DND-41 (cell line): Measurements from ENCODE around the gene ADISSP.

ENCODE experiments used
- ATAC-seq: fragments of 200-7000 bp; cut with Tn5 transposase; 3 replicates; pipeline ENCODE4 v1.9.1; 2021; ENCODE audit warnings: low read depth; ENCODE audit not compliant: insufficient read depth
- DNase-seq: peaks from one replicate; pipeline ENCODE4 v3.0.0-alpha.2; 2020
- H2AFZ ChIP-seq: 2 replicates; pipeline ENCODE4 v1.6.0; 2012; ENCODE audit warnings: low read depth, low read length
- H3K27ac ChIP-seq: 2 replicates; pipeline ENCODE4 v1.5.1; 2012; ENCODE audit warnings: low read length, inconsistent platforms
- H3K27me3 ChIP-seq: fragments of 200-600 bp; sonication (generic); 2 replicates; pipeline ENCODE4 v1.6.0; 2012; ENCODE audit warnings: low read length, mild to moderate bottlenecking, inconsistent platforms; ENCODE audit not compliant: insufficient read depth, poor library complexity
- H3K36me3 ChIP-seq: 2 replicates; pipeline ENCODE4 v1.5.1; 2012; ENCODE audit warnings: low read length, inconsistent platforms; ENCODE audit not compliant: insufficient read depth
- H3K4me1 ChIP-seq: 2 replicates; pipeline ENCODE4 v1.5.1; 2012; ENCODE audit warnings: mild to moderate bottlenecking, low read length; ENCODE audit not compliant: insufficient read depth
- H3K4me2 ChIP-seq: 2 replicates; pipeline ENCODE4 v1.6.0; 2012; ENCODE audit warnings: mild to moderate bottlenecking, moderate library complexity, low read length, inconsistent platforms; ENCODE audit not compliant: insufficient read depth
- H3K4me3 ChIP-seq, 2 experiments: fragments of 200-600 bp in 1 of 2; shearing (Covaris generic) in 1 of 2; 2 replicates each; pipeline ENCODE4 v1.5.1; 2012 to 2016; ENCODE audit warnings: inconsistent platforms in 2 of 2, low read length in 2 of 2, mild to moderate bottlenecking in 2 of 2, low read depth in 1 of 2, moderate library complexity in 1 of 2
- H3K79me2 ChIP-seq: 2 replicates; pipeline ENCODE4 v1.6.0; 2012; ENCODE audit warnings: low read length, inconsistent platforms; ENCODE audit not compliant: insufficient read depth
- H3K9ac ChIP-seq: 2 replicates; pipeline ENCODE4 v1.6.0; 2012; ENCODE audit warnings: low read depth, mild to moderate bottlenecking, inconsistent platforms, low read length, moderate library complexity
- H3K9me3 ChIP-seq: 2 replicates; pipeline ENCODE4 v1.5.1; 2012; ENCODE audit warnings: low read length, moderate library complexity, mild to moderate bottlenecking, inconsistent platforms; ENCODE audit not compliant: insufficient read depth, severe bottlenecking
- H4K20me1 ChIP-seq: 2 replicates; pipeline ENCODE4 v1.6.0; 2012; ENCODE audit warnings: low read length; ENCODE audit not compliant: insufficient read depth
- EZH2 ChIP-seq: IDR thresholded peaks from 3 replicates; pipeline ENCODE4 v1.6.1; 2012; ENCODE audit warnings: borderline replicate concordance, low read depth, mild to moderate bottlenecking, moderate library complexity, low read length, inconsistent platforms; ENCODE audit not compliant: severe bottlenecking
- TF ChIP-seq, protein P1 (sequence below): IDR thresholded peaks from 2 replicates; pipeline ENCODE4 v1.5.1; 2012; ENCODE audit warnings: borderline replicate concordance, low read length, moderate library complexity, mild to moderate bottlenecking; ENCODE audit not compliant: poor library complexity, severe bottlenecking; ENCODE audit errors: extremely low read depth

Gene ADISSP

GRCh38 chr20:3767427-3768341, at the start of gene ADISSP:
Gene ADISSP (minus strand): TSS chr20:3767753. CDS start chr20:3760100, 7,653 bp downstream.
- Histone ChIP-seq H2AFZ (peak within 1 kb of the TSS; percentile 97), H3K36me3 (peaks cover 5% of the 10 kb centered on the region; the same call in 1 of the 2 replicates), H3K9me3 (no peaks in the 10 kb centered on the region), H3K4me3 (peak within 1 kb of the TSS; percentile 83 to 92), H3K27me3 (no peaks in the 10 kb centered on the region), H4K20me1 (peaks cover 21% of the 10 kb centered on the region; the same call in 1 of the 2 replicates), H3K79me2 (peaks cover 42% of the 10 kb centered on the region), H3K9ac (peak within 1 kb of the TSS; percentile 93), H3K4me1 (peaks cover 46% of the 10 kb centered on the region), H3K27ac (peak within 1 kb of the TSS; percentile 92), H3K4me2 (peak within 1 kb of the TSS; percentile 100)
- ATAC-seq (peak; percentile 91), DNase-seq (peak; percentile 99)
- TF ChIP-seq, protein P1, sequence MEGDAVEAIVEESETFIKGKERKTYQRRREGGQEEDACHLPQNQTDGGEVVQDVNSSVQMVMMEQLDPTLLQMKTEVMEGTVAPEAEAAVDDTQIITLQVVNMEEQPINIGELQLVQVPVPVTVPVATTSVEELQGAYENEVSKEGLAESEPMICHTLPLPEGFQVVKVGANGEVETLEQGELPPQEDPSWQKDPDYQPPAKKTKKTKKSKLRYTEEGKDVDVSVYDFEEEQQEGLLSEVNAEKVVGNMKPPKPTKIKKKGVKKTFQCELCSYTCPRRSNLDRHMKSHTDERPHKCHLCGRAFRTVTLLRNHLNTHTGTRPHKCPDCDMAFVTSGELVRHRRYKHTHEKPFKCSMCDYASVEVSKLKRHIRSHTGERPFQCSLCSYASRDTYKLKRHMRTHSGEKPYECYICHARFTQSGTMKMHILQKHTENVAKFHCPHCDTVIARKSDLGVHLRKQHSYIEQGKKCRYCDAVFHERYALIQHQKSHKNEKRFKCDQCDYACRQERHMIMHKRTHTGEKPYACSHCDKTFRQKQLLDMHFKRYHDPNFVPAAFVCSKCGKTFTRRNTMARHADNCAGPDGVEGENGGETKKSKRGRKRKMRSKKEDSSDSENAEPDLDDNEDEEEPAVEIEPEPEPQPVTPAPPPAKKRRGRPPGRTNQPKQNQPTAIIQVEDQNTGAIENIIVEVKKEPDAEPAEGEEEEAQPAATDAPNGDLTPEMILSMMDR, result peak; percentile 43
- TF ChIP-seq EZH2, result no peak

- Histone ChIP-seq H4K20me1 (no peaks in the 10 kb centered on the region), H2AFZ (peak overlapping the region; percentile 40), H3K27ac (peak overlapping the region; percentile 71), H3K79me2 (peaks cover 4% of the 10 kb centered on the region), H3K9ac (peak overlapping the region; percentile 17), H3K4me2 (peak overlapping the region; percentile 16; the same call in 1 of the 2 replicates), H3K9me3 (no peaks in the 10 kb centered on the region), H3K4me3 (no peak overlapping the region), H3K36me3 (no peaks in the 10 kb centered on the region), H3K27me3 (no peaks in the 10 kb centered on the region), H3K4me1 (peaks cover 55% of the 10 kb centered on the region)
- ATAC-seq, result peak; percentile 22
- peak; percentile 70 for DNase-seq
- no peak for TF ChIP-seq EZH2
- TF ChIP-seq, protein P1, result no peak
Measured at GRCh38 chr20:3815703-3816315, 48.3 kb upstream of the ADISSP start.

GRCh38 chr20:3814928-3815495, 47.5 kb upstream of the ADISSP start:
- no peak overlapping the region for H3K4me2 ChIP-seq
- H3K36me3 ChIP-seq, result no peaks in the 10 kb centered on the region
- no peak overlapping the region for H3K4me3 ChIP-seq
- DNase-seq (no peak), ATAC-seq (no peak)
- no peaks in the 10 kb centered on the region for H4K20me1 ChIP-seq
- H3K9ac ChIP-seq, result no peak overlapping the region
- no peak overlapping the region for H3K27ac ChIP-seq
- TF ChIP-seq, protein P1, result no peak
- TF ChIP-seq EZH2, result no peak
- no peak overlapping the region for H2AFZ ChIP-seq
- H3K4me1 ChIP-seq, result peaks cover 63% of the 10 kb centered on the region
- H3K79me2 ChIP-seq, result 0 out of 2 replicates have a peak, but pooled peaks cover 3% of the 10 kb centered on the region
- no peaks in the 10 kb centered on the region for H3K9me3 ChIP-seq
- no peaks in the 10 kb centered on the region for H3K27me3 ChIP-seq
